Ascending aorta (tissue), 2 donors: Measurements from ENCODE around the gene CRELD2. TPM values are rescaled to one million over a fixed set of nuclear protein-coding genes. Genes with fewer than 3 reads are reported as not detected.

Experiments
- DNase-seq, 2 donors: peaks; one replicate each; pipeline ENCODE4 v3.0.0-alpha.2; 2019; ENCODE audit warnings: low spot score in 2 of 2
- H3K27ac ChIP-seq, 2 donors: fragments of 200-600 bp; sonication (generic); one replicate each; pipeline ENCODE4 v1.5.1; 2016 to 2017; ENCODE audit warnings: mild to moderate bottlenecking in 1 of 2
- H3K27me3 ChIP-seq: fragments of 200-600 bp; sonication (generic); one replicate; pipeline ENCODE4 v1.5.1; 2017
- H3K36me3 ChIP-seq, 2 donors: fragments of 200-600 bp; sonication (generic); one replicate each; pipeline ENCODE4 v1.5.1; 2016
- H3K4me1 ChIP-seq, 2 donors: fragments of 200-600 bp; sonication (generic); one replicate each; pipeline ENCODE4 v1.5.1; 2016 to 2017; ENCODE audit warnings: mild to moderate bottlenecking in 1 of 2
- H3K4me3 ChIP-seq, 2 donors: fragments of 200-600 bp; sonication (generic); one replicate each; pipeline ENCODE4 v1.5.1; 2016 to 2017; ENCODE audit warnings: mild to moderate bottlenecking in 1 of 2
- H3K9me3 ChIP-seq, 2 donors: fragments of 200-600 bp; sonication (generic); one replicate each; pipeline ENCODE4 v1.5.1; 2016
- CTCF ChIP-seq, 3 experiments: fragments of 200-600 bp in 2 of 3; fragments of 450-650 bp in 1 of 3; sonication (generic) in 2 of 3; IDR thresholded peaks; one replicate each; pipeline ENCODE4 v1.5.1; 2016 to 2019; ENCODE audit warnings: antibody characterized with exemption in 3 of 3, mild to moderate bottlenecking in 1 of 3, moderate library complexity in 1 of 3
- intact Hi-C: fragments of 100-400 bp; cut with DNase I; formaldehyde crosslinking; loops from one replicate; pipeline ENCODE4 v1.15.1; 2023
- total RNA-seq: library from RNA; depleted of rRNA; stranded (reverse); fragments of >200 nt; gene quantifications from one replicate; pipeline ENCODE4 v1.1.0, GENCODE V29; 2016

Gene CRELD2
- total RNA-seq, 1 donor from 2014 or later = 61.8 TPM

GRCh38 chr22:49972163-49973017 lies 54.0 kb downstream of the CRELD2 start:
- intact Hi-C loops = no loop called here
- Histone ChIP-seq H3K27ac (no peak overlapping the region), H3K4me3 (peak overlapping the region; percentile 62 to 75), H3K4me1 (peaks cover 9 to 23% of the 10 kb centered on the region in 2 donors), H3K27me3 (no peaks in the 10 kb centered on the region), H3K36me3 (no peaks in the 10 kb centered on the region), H3K9me3 (no peaks in the 10 kb centered on the region)
- DNase-seq = peak in 1 of 2 donors; percentile 64
- no peak for TF ChIP-seq CTCF (IDR thresholded peaks at IDR 0.05)

GRCh38 chr22:49973018-49973961 lies 54.9 kb downstream of the CRELD2 start:
- intact Hi-C loops = no loop called here
- Histone ChIP-seq H3K27ac (no peak overlapping the region), H3K4me3 (no peak overlapping the region), H3K9me3 (no peaks in the 10 kb centered on the region), H3K36me3 (no peaks in the 10 kb centered on the region), H3K4me1 (peaks cover 9 to 18% of the 10 kb centered on the region in 2 donors), H3K27me3 (no peaks in the 10 kb centered on the region)
- no peak for DNase-seq
- no peak for TF ChIP-seq CTCF (IDR thresholded peaks at IDR 0.05)

- H3K9me3 ChIP-seq = peaks cover 0 to 9% of the 10 kb centered on the region in 2 donors
- peak in 1 of 2 donors; percentile 59 for DNase-seq
- TF ChIP-seq CTCF (IDR thresholded peaks at IDR 0.05) = no peak
- peak overlapping the region; percentile 22 to 37 for H3K27ac ChIP-seq
- no peaks in the 10 kb centered on the region for H3K27me3 ChIP-seq
- H3K4me1 ChIP-seq = peaks cover 6 to 12% of the 10 kb centered on the region in 2 donors
- no peak overlapping the region for H3K4me3 ChIP-seq
- no peaks in the 10 kb centered on the region for H3K36me3 ChIP-seq
- intact Hi-C loops = no loop called here
These were observed 57.3 kb downstream of the CRELD2 start for GRCh38 chr22:49975543-49976389.

GRCh38 chr22:49976439-49977175 lies 58.2 kb downstream of the CRELD2 start:
- intact Hi-C loops = no loop called here
- Histone ChIP-seq H3K4me3 (no peak overlapping the region), H3K27ac (no peak overlapping the region), H3K9me3 (peaks cover 0 to 9% of the 10 kb centered on the region in 2 donors), H3K4me1 (peaks cover 5 to 7% of the 10 kb centered on the region in 2 donors), H3K27me3 (no peaks in the 10 kb centered on the region), H3K36me3 (no peaks in the 10 kb centered on the region)
- TF ChIP-seq CTCF (IDR thresholded peaks at IDR 0.05) = no peak
- no peak for DNase-seq

Other genes with a start within 250 kb of the CRELD2 start
- gene BRD1, start 90.8 kb upstream of the CRELD2 start, total RNA-seq = 32.5 TPM
- gene ZBED4, start 64.8 kb upstream of the CRELD2 start, total RNA-seq = 10.1 TPM
- 6.9 TPM for gene ALG12, start 196 bp upstream of the CRELD2 start, total RNA-seq
- gene PIM3, start 42.1 kb downstream of the CRELD2 start, total RNA-seq = 269 TPM
- gene IL17REL, start 94.1 kb downstream of the CRELD2 start, total RNA-seq = not detected
- not detected for gene TTLL8, start 139.7 kb downstream of the CRELD2 start, total RNA-seq
- 0.32 TPM for gene MLC1, start 166.8 kb downstream of the CRELD2 start, total RNA-seq
- gene MOV10L1, start 171.4 kb downstream of the CRELD2 start, total RNA-seq = not detected